Measurements from ENCODE around the gene OSCP1. TPM values are rescaled to one million over a fixed set of nuclear protein-coding genes. Genes with fewer than 3 reads are reported as not detected.
A peak's percentile ranks its signal among the peaks of the same experiment; 100 is the strongest.

The OSCP1 gene
- polyA plus RNA-seq, 1 of the 3 experiments (the other 2 are of a cell fraction) = 11.9 TPM

DNA sequence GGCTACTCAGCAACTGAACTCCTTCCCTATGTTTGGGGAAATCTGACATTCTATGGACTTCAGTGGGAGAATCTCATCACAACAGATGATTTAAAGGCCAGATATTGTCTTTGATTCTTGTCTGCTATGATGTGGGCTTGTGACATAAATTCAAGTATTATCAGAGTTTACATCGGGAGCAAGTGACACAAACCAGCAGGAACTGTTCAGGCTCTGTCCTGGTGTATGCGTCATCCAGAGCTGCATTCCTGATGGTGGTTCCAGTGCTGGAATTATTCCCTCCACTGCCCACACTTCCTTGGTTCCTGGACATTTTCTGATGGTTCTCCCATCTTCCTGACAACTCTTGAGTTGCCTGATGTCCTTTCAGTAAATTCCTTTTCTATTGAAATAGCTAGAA is 41.8 kb downstream of the OSCP1 start (continued):
- TF ChIP-seq TEAD4 (IDR thresholded peaks at IDR 0.05; ENCODE audit: borderline replicate concordance, insufficient read depth) (0 out of 2 replicates have a peak, but pooled peaks have one; percentile 46), TAF1 (IDR thresholded peaks at IDR 0.05; ENCODE audit: borderline replicate concordance, low read depth, low read length) (no peak), MEF2A (IDR thresholded peaks at IDR 0.05; ENCODE audit: borderline replicate concordance, low read depth) (no peak), RXRA (IDR thresholded peaks at IDR 0.05; ENCODE audit: borderline replicate concordance, low read depth) (no peak), RAD21 (IDR thresholded peaks at IDR 0.05; ENCODE audit: low read length) (no peak)
- TF ChIP-seq, protein P1, sequence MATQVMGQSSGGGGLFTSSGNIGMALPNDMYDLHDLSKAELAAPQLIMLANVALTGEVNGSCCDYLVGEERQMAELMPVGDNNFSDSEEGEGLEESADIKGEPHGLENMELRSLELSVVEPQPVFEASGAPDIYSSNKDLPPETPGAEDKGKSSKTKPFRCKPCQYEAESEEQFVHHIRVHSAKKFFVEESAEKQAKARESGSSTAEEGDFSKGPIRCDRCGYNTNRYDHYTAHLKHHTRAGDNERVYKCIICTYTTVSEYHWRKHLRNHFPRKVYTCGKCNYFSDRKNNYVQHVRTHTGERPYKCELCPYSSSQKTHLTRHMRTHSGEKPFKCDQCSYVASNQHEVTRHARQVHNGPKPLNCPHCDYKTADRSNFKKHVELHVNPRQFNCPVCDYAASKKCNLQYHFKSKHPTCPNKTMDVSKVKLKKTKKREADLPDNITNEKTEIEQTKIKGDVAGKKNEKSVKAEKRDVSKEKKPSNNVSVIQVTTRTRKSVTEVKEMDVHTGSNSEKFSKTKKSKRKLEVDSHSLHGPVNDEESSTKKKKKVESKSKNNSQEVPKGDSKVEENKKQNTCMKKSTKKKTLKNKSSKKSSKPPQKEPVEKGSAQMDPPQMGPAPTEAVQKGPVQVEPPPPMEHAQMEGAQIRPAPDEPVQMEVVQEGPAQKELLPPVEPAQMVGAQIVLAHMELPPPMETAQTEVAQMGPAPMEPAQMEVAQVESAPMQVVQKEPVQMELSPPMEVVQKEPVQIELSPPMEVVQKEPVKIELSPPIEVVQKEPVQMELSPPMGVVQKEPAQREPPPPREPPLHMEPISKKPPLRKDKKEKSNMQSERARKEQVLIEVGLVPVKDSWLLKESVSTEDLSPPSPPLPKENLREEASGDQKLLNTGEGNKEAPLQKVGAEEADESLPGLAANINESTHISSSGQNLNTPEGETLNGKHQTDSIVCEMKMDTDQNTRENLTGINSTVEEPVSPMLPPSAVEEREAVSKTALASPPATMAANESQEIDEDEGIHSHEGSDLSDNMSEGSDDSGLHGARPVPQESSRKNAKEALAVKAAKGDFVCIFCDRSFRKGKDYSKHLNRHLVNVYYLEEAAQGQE (IDR thresholded peaks at IDR 0.05; ENCODE audit: low read depth, low read length) = peak; percentile 75; the same call in 1 of the 2 replicates

DNA sequence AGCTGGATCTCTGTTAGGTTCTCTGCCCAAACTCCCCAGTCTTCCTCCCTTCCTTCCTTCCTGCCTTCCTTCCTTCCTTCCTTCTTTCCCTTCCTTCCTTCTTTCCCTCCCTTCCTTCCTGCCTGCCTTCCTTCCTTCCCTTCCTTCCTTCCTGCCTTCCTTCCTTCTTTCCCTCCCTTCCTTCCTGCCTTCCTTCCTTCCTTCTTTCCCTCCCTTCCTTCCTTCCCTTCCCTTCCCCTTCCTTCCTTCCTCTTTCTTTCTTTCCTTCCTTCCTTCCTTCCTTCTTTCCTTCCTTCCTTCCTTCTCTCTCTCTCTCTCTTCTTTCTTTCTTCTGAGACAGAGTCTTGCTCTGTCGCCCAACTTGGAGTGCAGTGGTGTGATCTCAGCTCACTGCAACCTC is 43.8 kb downstream of the OSCP1 start:
- no peaks in the 10 kb centered on the region for H4K20me1 ChIP-seq (ENCODE audit: insufficient read depth)
- WGBS (ENCODE audit: low lambda C conversion rate) = 95% methylated on average over 1 of the region's 1 CpG
- H3K27me3 ChIP-seq (ENCODE audit: insufficient read depth) = no peaks in the 10 kb centered on the region
- no peak for DNase-seq
- H2AFZ ChIP-seq (ENCODE audit: low read depth) = no peak overlapping the region
- peaks cover 13% of the 10 kb centered on the region for H3F3A ChIP-seq (replicated peaks; ENCODE audit: insufficient read depth)
- no peaks in the 10 kb centered on the region for H3K79me2 ChIP-seq (ENCODE audit: insufficient read depth)
- no peak overlapping the region for H3K27ac ChIP-seq (ENCODE audit: low read depth in 2 of 2, low read length in 1 of 2)
- POLR2A ChIA-PET = no interaction called here
- H3K9me3 ChIP-seq = no peaks in the 10 kb centered on the region
- no peak overlapping the region for H3K9ac ChIP-seq
- H3K9me2 ChIP-seq = no peaks in the 10 kb centered on the region
- no peaks in the 10 kb centered on the region for H3K36me3 ChIP-seq (replicated peaks in 1 of 2; ENCODE audit: control insufficient read depth in 1 of 2, insufficient read depth in 2 of 2, low read length in 1 of 2)
- no peak overlapping the region for H3K4me3 ChIP-seq (ENCODE audit: low read depth in 2 of 2, low read length in 1 of 2)
- H3K4me2 ChIP-seq = no peak overlapping the region
- CTCF ChIA-PET = interaction anchor here (1.3 to 1.7 kb wide), 2 partner anchors 10 to 64 kb away, joined by 3 to 4 read pairs; no protein-coding TSS in a partner anchor
- peaks cover 0 to 4% of the 10 kb centered on the region in 2 experiments; a peak in 1 of 4 replicates for H3K4me1 ChIP-seq (ENCODE audit: control insufficient read depth in 1 of 2, insufficient read depth in 2 of 2, low read depth in 1 of 2, low read length in 1 of 2)
- TF ChIP-seq, protein P1 (IDR thresholded peaks at IDR 0.05; ENCODE audit: low read depth, low read length) = no peak
- TF ChIP-seq, protein P2, sequence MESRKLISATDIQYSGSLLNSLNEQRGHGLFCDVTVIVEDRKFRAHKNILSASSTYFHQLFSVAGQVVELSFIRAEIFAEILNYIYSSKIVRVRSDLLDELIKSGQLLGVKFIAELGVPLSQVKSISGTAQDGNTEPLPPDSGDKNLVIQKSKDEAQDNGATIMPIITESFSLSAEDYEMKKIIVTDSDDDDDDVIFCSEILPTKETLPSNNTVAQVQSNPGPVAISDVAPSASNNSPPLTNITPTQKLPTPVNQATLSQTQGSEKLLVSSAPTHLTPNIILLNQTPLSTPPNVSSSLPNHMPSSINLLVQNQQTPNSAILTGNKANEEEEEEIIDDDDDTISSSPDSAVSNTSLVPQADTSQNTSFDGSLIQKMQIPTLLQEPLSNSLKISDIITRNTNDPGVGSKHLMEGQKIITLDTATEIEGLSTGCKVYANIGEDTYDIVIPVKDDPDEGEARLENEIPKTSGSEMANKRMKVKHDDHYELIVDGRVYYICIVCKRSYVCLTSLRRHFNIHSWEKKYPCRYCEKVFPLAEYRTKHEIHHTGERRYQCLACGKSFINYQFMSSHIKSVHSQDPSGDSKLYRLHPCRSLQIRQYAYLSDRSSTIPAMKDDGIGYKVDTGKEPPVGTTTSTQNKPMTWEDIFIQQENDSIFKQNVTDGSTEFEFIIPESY (IDR thresholded peaks at IDR 0.05; ENCODE audit: borderline replicate concordance, low read depth) = no peak
- TF ChIP-seq, protein P3, sequence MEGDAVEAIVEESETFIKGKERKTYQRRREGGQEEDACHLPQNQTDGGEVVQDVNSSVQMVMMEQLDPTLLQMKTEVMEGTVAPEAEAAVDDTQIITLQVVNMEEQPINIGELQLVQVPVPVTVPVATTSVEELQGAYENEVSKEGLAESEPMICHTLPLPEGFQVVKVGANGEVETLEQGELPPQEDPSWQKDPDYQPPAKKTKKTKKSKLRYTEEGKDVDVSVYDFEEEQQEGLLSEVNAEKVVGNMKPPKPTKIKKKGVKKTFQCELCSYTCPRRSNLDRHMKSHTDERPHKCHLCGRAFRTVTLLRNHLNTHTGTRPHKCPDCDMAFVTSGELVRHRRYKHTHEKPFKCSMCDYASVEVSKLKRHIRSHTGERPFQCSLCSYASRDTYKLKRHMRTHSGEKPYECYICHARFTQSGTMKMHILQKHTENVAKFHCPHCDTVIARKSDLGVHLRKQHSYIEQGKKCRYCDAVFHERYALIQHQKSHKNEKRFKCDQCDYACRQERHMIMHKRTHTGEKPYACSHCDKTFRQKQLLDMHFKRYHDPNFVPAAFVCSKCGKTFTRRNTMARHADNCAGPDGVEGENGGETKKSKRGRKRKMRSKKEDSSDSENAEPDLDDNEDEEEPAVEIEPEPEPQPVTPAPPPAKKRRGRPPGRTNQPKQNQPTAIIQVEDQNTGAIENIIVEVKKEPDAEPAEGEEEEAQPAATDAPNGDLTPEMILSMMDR (IDR thresholded peaks at IDR 0.05) = no peak
- TF ChIP-seq MEF2A (IDR thresholded peaks at IDR 0.05; ENCODE audit: borderline replicate concordance, low read depth) (no peak), RXRA (IDR thresholded peaks at IDR 0.05; ENCODE audit: borderline replicate concordance, low read depth) (no peak), NRF1 (IDR thresholded peaks at IDR 0.05; ENCODE audit: low read depth, low read length) (no peak), TEAD4 (IDR thresholded peaks at IDR 0.05; ENCODE audit: borderline replicate concordance, insufficient read depth) (no peak), MXI1 (IDR thresholded peaks at IDR 0.05; ENCODE audit: low read depth, low read length) (no peak), FOXJ3 (CRISPR knock-in tag; IDR thresholded peaks at IDR 0.05) (no peak), ELF1 (IDR thresholded peaks at IDR 0.05) (no peak), FOSL2 (IDR thresholded peaks at IDR 0.05; ENCODE audit: borderline replicate concordance, low read depth) (no peak), NFIC (IDR thresholded peaks at IDR 0.05; ENCODE audit: borderline replicate concordance) (no peak)
- TF ChIP-seq, protein P4, sequence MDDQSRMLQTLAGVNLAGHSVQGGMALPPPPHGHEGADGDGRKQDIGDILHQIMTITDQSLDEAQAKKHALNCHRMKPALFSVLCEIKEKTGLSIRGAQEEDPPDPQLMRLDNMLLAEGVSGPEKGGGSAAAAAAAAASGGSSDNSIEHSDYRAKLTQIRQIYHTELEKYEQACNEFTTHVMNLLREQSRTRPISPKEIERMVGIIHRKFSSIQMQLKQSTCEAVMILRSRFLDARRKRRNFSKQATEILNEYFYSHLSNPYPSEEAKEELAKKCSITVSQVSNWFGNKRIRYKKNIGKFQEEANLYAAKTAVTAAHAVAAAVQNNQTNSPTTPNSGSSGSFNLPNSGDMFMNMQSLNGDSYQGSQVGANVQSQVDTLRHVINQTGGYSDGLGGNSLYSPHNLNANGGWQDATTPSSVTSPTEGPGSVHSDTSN (IDR thresholded peaks at IDR 0.05) = no peak

All from SK-N-SH (cell line).